Renal cortex interstitium (tissue), 15 donors: ENCODE results near the gene CLINT1. TPM values are rescaled to one million over a fixed set of nuclear protein-coding genes. Genes with fewer than 3 reads are reported as not detected.
"Not testable (repeated sequence)": the region's sequence is repeated elsewhere in the genome, so short reads cannot be mapped to it uniquely, and the experiment has no call there.

Experiments used
- DNase-seq, 11 donors: peaks; one replicate each; pipeline ENCODE4 v3.0.0-alpha.2; 2013; ENCODE audit warnings: low read depth in 9 of 11, low spot score in 4 of 11; ENCODE audit errors: extremely low read depth in 1 of 11
- long read RNA-seq, 16 experiments: transcript quantifications; one replicate each; lab custom pipeline, GENCODE V29; 2026
- polyA plus RNA-seq, 3 donors: library from polyadenylated mRNA; unstranded; fragments of 120-200 nt; gene quantifications; one replicate each; pipeline ENCODE4 v1.2.1, GENCODE V29; 2013; ENCODE audit not compliant: insufficient read length in 3 of 3

The CLINT1 gene
- 100 to 1,000 TPM; 116 to 141 (median 135) TPM for polyA plus RNA-seq
- long read RNA-seq, donor 1, transcript CLINT1-208 (2 exons, 2,905 nt) = major isoform, 15 of 70 reads
- long read RNA-seq, donor 1, partial matches to known transcripts = 45 of 70 reads
- long read RNA-seq, donor 1, other reads (novel, unspliced or antisense) = 0 of 70 reads
- long read RNA-seq, donor 2, transcript CLINT1-208 (2 exons, 2,905 nt) = major isoform, 8 of 67 reads
- long read RNA-seq, donor 2, partial matches to known transcripts = 51 of 67 reads
- long read RNA-seq, donor 2, other reads (novel, unspliced or antisense) = 0 of 67 reads
- long read RNA-seq, donor 3, transcript CLINT1-201 (12 exons, 3,440 nt) = minor isoform, 8 of 77 reads
- long read RNA-seq, donor 3, transcript CLINT1-207 (12 exons, 2,346 nt) = major isoform, 10 of 77 reads
- long read RNA-seq, donor 3, transcript CLINT1-208 (2 exons, 2,905 nt) = minor isoform, 5 of 77 reads
- long read RNA-seq, donor 3, partial matches to known transcripts = 53 of 77 reads
- long read RNA-seq, donor 3, other reads (novel, unspliced or antisense) = 0 of 77 reads
- long read RNA-seq, donor 4, transcript CLINT1-207 (12 exons, 2,346 nt) = major isoform, 10 of 42 reads
- long read RNA-seq, donor 4, partial matches to known transcripts = 27 of 42 reads
- long read RNA-seq, donor 4, other reads (novel, unspliced or antisense) = 0 of 42 reads
- long read RNA-seq, donor 5 = 0 reads
- long read RNA-seq, donor 6, transcript CLINT1-208 (2 exons, 2,905 nt) = minor isoform, 5 of 58 reads
- long read RNA-seq, donor 6, transcript CLINT1-207 (12 exons, 2,346 nt) = major isoform, 6 of 58 reads
- long read RNA-seq, donor 6, partial matches to known transcripts = 45 of 58 reads
- long read RNA-seq, donor 6, other reads (novel, unspliced or antisense) = 0 of 58 reads
- long read RNA-seq, donor 7, transcript CLINT1-207 (12 exons, 2,346 nt) = major isoform, 6 of 58 reads
- long read RNA-seq, donor 7, transcript CLINT1-208 (2 exons, 2,905 nt) = minor isoform, 5 of 58 reads
- long read RNA-seq, donor 7, partial matches to known transcripts = 43 of 58 reads
- long read RNA-seq, donor 7, other reads (novel, unspliced or antisense) = 0 of 58 reads
- long read RNA-seq, donor 8 = 0 reads
- long read RNA-seq, donor 9, partial matches to known transcripts = 37 of 45 reads
- long read RNA-seq, donor 9, other reads (novel, unspliced or antisense) = 0 of 45 reads
- long read RNA-seq, donor 10, transcript CLINT1-207 (12 exons, 2,346 nt) = major isoform, 6 of 183 reads
- long read RNA-seq, donor 10, partial matches to known transcripts = 166 of 183 reads
- long read RNA-seq, donor 10, other reads (novel, unspliced or antisense) = 0 of 183 reads
- long read RNA-seq, donor 11, transcript CLINT1-201 (12 exons, 3,440 nt) = major isoform, 6 of 48 reads
- long read RNA-seq, donor 11, transcript CLINT1-207 (12 exons, 2,346 nt) = minor isoform, 5 of 48 reads
- long read RNA-seq, donor 11, partial matches to known transcripts = 35 of 48 reads
- long read RNA-seq, donor 11, other reads (novel, unspliced or antisense) = 0 of 48 reads
- long read RNA-seq, donor 12, partial matches to known transcripts = 29 of 42 reads
- long read RNA-seq, donor 12, other reads (novel, unspliced or antisense) = 0 of 42 reads
- long read RNA-seq, donor 13 = 0 reads
- long read RNA-seq, donor 14, transcript CLINT1-207 (12 exons, 2,346 nt) = minor isoform, 5 of 45 reads
- long read RNA-seq, donor 14, transcript CLINT1-201 (12 exons, 3,440 nt) = major isoform, 7 of 45 reads
- long read RNA-seq, donor 14, partial matches to known transcripts = 30 of 45 reads
- long read RNA-seq, donor 14, other reads (novel, unspliced or antisense) = 0 of 45 reads
- long read RNA-seq, donor 15, partial matches to known transcripts = 11 of 18 reads
- long read RNA-seq, donor 15, other reads (novel, unspliced or antisense) = 0 of 18 reads
- long read RNA-seq, donor 16, transcript CLINT1-208 (2 exons, 2,905 nt) = minor isoform, 10 of 182 reads
- long read RNA-seq, donor 16, transcript CLINT1-207 (12 exons, 2,346 nt) = minor isoform, 14 of 182 reads
- long read RNA-seq, donor 16, transcript CLINT1-201 (12 exons, 3,440 nt) = major isoform, 23 of 182 reads
- long read RNA-seq, donor 16, partial matches to known transcripts = 131 of 182 reads
- long read RNA-seq, donor 16, other reads (novel, unspliced or antisense) = 0 of 182 reads

- DNase-seq = peak; percentile 70 to 87 (median 80)
These were observed at the start of gene CLINT1 for GRCh38 chr5:157858527-157859226. Gene CLINT1, minus strand, starts transcription at chr5:157859145. Its CDS starts 175 bp downstream, at chr5:157858970.

DNA sequence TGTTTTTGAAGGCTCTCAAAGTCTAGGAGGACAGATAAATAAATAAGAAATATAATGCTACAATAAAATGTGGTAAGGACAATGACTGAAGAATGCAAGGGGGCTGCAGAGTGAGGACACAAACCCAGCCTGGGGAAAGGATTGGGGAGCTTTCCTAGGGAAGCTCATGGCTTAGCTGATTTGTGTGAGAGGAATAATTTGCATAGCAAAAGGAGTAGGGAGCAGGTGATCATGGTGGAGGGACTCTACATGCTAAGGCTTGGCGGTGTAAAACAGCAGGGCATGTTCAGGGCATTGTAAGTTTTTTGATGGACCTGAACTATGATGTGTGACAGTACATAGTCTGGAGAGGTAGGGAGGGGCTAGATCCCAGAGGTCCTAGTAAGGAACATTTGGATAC, 49.5 kb upstream of the CLINT1 start:
- no peak for DNase-seq

GRCh38 chr5:157907479-157907878, 48.5 kb upstream of the CLINT1 start:
- DNase-seq = no peak

- DNase-seq = no peak
These were observed 44.1 kb upstream of the CLINT1 start for GRCh38 chr5:157903117-157903450.

GRCh38 chr5:157902449-157903116, 43.6 kb upstream of the CLINT1 start:
- DNase-seq = no peak

DNA sequence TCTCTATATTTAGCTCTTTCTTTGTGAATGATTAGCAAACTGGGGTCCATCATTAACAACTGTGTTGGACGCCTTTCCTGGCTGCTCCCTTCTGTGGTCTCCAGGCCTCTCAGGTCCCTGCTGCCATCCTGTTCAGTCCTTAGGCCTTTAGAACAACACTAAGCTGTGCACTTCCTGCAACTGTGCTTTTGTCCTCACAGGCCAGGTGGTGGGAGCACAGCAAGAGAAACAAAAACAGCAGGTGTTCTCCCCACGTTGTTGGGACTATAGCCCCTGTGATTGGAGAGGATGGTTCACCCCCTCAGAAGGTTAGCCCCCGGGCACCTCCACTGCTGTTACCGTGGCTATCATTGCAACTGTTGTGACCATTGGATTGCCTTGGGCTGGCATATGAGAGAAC, 41.7 kb upstream of the CLINT1 start:
- no peak for DNase-seq

DNA sequence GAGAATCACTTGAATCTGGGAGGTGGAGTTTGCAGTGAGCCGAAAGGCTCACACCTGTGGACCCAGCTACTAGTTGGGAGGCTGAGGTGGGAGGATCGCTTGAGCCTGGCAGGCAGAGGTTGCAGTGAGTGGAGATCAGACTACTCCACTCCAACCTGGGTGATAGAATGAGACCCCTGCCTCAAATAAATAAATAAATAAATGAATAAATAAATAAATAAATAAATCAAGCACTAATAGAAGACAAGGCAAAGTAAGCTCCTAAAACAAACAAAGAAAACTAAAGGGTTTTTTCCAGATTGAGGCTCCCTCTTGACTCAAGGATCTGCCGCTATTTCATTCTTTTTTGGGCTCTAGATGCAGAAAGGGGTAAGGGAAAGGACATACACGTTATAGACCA, 34.7 kb upstream of the CLINT1 start:
- no peak for DNase-seq

DNA sequence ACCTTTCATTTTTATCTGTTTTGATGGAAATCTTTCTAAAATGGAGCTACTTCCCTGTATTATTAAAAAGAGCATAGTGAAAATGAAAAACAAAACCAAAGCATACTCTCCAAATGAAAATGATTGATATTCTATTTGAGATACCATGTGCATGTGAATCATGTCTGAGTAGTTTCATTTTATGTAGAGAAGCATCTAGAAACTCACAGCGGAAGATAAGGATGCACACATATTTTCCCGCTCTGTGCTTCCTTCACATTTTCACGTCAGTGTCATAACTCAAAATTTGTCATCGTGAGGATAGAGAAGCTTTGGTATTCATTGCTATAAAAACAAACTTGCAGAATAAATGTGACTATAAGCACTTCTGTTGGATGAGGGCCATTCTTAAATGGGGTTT, 34.0 kb upstream of the CLINT1 start:
- DNase-seq = no peak

DNA sequence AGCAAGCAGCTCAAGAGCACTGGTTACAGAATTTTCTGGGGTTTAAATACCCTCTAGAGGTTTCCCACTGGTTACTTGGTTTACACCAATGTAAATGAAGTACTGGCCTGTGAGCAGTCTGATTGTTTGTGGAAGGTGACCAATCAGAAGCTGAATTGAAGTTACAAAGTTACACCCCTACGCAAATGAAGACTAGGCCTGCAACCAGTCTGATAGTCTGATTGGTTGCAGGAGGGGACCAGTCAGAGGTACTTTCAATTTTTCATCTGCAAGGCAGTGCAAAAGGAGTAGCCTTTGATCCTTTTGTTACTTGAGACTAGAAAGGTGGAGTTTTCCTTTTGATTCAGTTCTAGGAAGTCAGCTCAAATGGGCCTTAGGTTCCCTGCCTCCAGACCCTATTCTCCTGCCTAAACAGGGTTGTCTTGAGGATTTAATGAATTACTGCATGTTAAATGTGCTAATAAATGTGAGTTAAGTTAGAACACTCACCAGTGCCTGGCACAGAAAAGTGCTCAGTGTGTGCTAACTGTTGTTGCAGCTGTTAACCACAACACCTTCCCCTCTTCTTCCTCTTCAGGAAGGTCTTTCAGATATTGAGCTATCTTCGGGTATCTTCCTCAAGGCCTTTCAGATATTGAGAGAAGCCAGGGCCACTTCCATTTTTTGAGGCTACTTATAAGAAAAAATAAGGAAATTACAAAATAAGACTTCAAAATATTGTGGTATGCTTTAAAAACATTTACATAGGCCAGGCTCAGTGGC, 32.1 kb upstream of the CLINT1 start:
- no peak for DNase-seq

- DNase-seq = no peak
These were observed 30.0 kb upstream of the CLINT1 start for GRCh38 chr5:157888814-157889532.

- DNase-seq = no peak
These were observed 27.9 kb upstream of the CLINT1 start for GRCh38 chr5:157886796-157887380.

GRCh38 chr5:157885051-157885450, 26.1 kb upstream of the CLINT1 start:
- DNase-seq = not testable (repeated sequence)

- DNase-seq = not testable (repeated sequence)
These were observed 22.6 kb upstream of the CLINT1 start for GRCh38 chr5:157881498-157881897.

DNA sequence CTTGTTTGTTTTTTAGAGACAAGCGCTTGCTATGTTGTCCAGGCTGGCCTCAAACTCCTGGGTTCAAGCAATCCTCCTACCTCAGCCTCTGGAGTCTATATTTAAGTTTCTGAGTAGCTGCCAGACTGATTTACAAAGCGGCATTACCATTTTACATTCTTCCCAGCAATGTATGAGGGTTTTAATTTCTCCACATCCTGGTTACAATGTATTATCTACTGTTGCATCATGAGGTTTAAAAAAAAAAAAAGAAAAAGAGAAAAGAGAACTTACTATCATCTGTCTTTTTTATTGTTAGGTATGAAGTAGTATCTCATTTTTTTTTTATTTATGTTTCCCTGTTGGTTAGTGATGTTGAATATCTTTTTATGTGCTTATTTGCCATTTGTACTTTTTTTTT, 18.9 kb upstream of the CLINT1 start:
- DNase-seq = no peak

DNA sequence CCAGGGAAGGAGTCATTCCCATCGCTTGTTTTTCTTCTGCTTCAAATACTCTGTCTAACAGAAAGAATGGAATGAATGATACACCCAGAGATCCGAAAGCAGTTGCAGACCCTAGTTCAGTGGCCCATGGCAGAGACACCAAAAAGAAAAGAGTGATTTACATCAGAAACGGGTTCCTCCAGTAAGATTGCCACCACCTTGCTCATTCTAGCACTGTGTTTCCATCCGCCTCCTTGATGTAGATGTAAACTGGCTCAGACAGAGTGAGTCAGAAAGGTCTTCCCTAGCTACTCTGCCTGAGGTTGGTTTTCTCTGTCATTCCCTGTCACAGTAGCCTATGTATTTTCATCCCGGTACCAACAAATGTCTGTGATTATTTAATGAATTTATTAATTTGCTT, 15.9 kb upstream of the CLINT1 start:
- no peak for DNase-seq
